Activated naive CD8-positive, alpha-beta T cell treated with anti-CD3 and anti-CD28 coated beads, Interleukin-2, amount 10 ng/mL, durations not matched to agents 7 days and 5 days (primary cell): ENCODE results near the gene RXRA. TPM values are rescaled to one million over a fixed set of nuclear protein-coding genes. Genes with fewer than 3 reads are reported as not detected.

Experiments used
- ATAC-seq: fragments of 150-1000 bp; cut with Tn5 transposase; one replicate; pipeline ENCODE4 v1.10.0; 2021; ENCODE audit warnings: low read depth, moderate library complexity
- POLR2A ChIA-PET: fragments of 350-600 bp; sonication (Branson Sonifier 250); formaldehyde crosslinking; loops from one replicate; lab custom pipeline; 2021; ENCODE audit warnings: antibody characterized with exemption; lab: Charles Lee
- DNase-seq: peaks from one replicate; pipeline ENCODE4 v3.0.0; 2021
- H3K27ac Mint-ChIP-seq: one replicate; pipeline ENCODE4 v1.8.0; 2022; ENCODE audit warnings: mild to moderate bottlenecking, mixed read lengths
- H3K27me3 Mint-ChIP-seq: one replicate; pipeline ENCODE4 v1.8.0; 2022; ENCODE audit warnings: mild to moderate bottlenecking, moderate library complexity, mixed read lengths
- H3K36me3 Mint-ChIP-seq: one replicate; pipeline ENCODE4 v1.8.0; 2021; ENCODE audit warnings: mild to moderate bottlenecking, mixed read lengths
- H3K4me1 Mint-ChIP-seq: one replicate; pipeline ENCODE4 v1.8.0; 2021; ENCODE audit warnings: mixed read lengths
- H3K4me3 Mint-ChIP-seq: one replicate; pipeline ENCODE4 v1.8.0; 2022; ENCODE audit warnings: mild to moderate bottlenecking, moderate library complexity, mixed read lengths
- H3K9me3 Mint-ChIP-seq: one replicate; pipeline ENCODE4 v1.8.0; 2021; ENCODE audit warnings: mixed read lengths
- total RNA-seq, 2 experiments: library from RNA; stranded (reverse); gene quantifications; one replicate each; pipeline ENCODE4 v1.2.3, GENCODE V29; 2021

RXRA gene
- total RNA-seq, 2 experiments from 2014 or later = 5.6 to 7.1 TPM

DNA sequence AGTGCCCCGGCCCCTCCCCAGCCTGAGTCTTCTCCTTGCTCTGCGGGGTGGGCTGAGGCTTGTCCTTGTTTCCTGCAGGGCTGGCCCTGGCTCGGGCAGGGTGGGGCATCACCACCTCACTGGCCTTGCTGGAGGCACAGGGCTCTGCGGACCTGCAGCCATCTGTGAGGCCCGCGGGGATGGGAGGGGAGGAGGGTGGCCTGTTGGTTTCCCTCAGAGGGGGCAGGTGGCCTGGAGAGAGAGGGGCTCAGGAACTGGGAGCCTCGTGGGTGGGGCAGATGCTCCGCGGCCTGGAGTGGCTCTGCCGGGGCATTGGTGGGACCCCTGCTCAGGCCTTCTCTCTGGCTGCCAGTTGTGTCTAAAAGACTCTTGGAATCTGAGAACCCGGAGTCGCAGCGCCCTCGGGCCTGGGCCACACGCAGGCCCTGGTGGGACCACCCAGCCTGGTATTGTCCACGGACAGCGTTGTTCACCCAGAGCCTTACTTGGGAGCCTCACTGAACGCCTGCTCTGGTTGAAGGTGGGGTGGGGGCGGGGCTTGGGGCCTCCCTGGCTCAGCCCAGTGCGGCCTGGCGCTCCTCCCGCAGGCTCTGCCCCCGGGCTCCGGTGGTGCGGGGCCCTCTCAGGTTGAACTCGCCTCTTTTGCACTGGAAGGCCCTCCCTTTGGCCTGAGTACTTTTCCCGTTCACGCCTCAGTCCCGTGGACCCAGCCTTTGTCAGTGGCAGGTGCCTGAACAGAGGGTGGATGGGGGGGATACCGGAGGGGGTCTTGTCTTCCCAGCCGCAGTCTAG lies 111.3 kb downstream of the RXRA start:
- Mint-ChIP-seq H3K9me3 (no peaks in the 10 kb centered on the region), H3K27ac (no peak overlapping the region)
- POLR2A ChIA-PET = no interaction called here

GRCh38 chr9:134438195-134438788 lies 112.0 kb downstream of the RXRA start:
- no peaks in the 10 kb centered on the region for H3K9me3 Mint-ChIP-seq
- H3K4me1 Mint-ChIP-seq = peaks cover 5% of the 10 kb centered on the region
- POLR2A ChIA-PET = no interaction called here
- H3K4me3 Mint-ChIP-seq = no peak overlapping the region
- H3K27me3 Mint-ChIP-seq = peaks cover 6% of the 10 kb centered on the region
- H3K27ac Mint-ChIP-seq = no peak overlapping the region
- DNase-seq = no peak
- ATAC-seq = no peak
- no peaks in the 10 kb centered on the region for H3K36me3 Mint-ChIP-seq

More for the DNA sequence above, 111.3 kb downstream of the RXRA start:
- H3K4me1 Mint-ChIP-seq = peaks cover under 1% of the 10 kb centered on the region
- no peak for DNase-seq
- ATAC-seq = no peak
- H3K27me3 Mint-ChIP-seq = peaks cover 6% of the 10 kb centered on the region
- no peak overlapping the region for H3K4me3 Mint-ChIP-seq
- H3K36me3 Mint-ChIP-seq = no peaks in the 10 kb centered on the region

GRCh38 chr9:134439368-134439784 lies 113.1 kb downstream of the RXRA start:
- H3K27ac Mint-ChIP-seq = no peak overlapping the region
- H3K4me1 Mint-ChIP-seq = peaks cover 11% of the 10 kb centered on the region
- H3K36me3 Mint-ChIP-seq = no peaks in the 10 kb centered on the region
- ATAC-seq = no peak
- H3K9me3 Mint-ChIP-seq = no peaks in the 10 kb centered on the region
- no peak for DNase-seq
- POLR2A ChIA-PET = no interaction called here
- H3K27me3 Mint-ChIP-seq = peaks cover 6% of the 10 kb centered on the region
- no peak overlapping the region for H3K4me3 Mint-ChIP-seq

- POLR2A ChIA-PET = no interaction called here
- ATAC-seq (no peak), DNase-seq (no peak)
- Mint-ChIP-seq H3K27ac (no peak overlapping the region), H3K4me3 (no peak overlapping the region), H3K27me3 (peaks cover 11% of the 10 kb centered on the region), H3K9me3 (no peaks in the 10 kb centered on the region), H3K4me1 (peaks cover 11% of the 10 kb centered on the region), H3K36me3 (no peaks in the 10 kb centered on the region)
Measured at GRCh38 chr9:134440636-134441226, 114.5 kb downstream of the RXRA start.

DNA sequence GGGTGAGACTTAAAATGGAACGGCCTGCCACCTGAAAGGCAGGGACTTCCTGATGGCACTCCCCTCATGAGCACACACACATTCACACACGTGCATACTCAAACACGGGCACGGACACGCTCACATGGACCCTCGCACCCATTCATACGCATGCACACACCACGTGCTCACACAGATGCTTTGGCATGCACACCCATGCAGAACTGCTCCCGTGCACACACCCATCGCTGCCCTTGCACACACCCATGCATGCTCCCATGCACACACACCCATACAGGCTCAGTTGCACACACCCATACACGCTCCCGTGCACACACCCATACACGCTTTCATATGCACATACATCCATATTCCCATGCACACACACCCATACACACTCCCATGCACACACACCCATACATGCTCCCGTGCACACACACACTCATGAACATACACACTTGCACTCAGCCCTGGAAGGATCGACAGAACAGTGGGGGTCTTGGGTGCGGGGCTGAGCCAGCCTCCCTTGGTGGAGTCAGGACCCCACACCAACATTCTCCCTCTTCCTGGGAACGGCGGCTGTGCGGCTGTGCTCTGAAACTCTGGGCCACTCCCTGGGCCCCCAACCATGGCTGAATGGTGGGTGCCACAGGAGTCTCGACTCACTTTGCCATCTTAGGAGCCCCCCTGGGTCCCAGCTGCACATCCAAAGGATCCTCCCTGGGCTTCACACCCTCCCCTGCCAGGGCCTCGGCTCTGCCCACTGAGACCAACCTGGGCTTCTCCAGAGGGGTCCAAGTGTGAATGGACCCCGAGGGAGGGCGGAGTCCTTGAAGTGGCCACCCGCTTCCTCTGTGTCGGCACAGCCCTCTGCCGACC lies 115.2 kb downstream of the RXRA start:
- DNase-seq (no peak), ATAC-seq (no peak)
- Mint-ChIP-seq H3K27ac (no peak overlapping the region), H3K4me3 (no peak overlapping the region), H3K9me3 (no peaks in the 10 kb centered on the region), H3K27me3 (peaks cover 11% of the 10 kb centered on the region), H3K36me3 (no peaks in the 10 kb centered on the region), H3K4me1 (peaks cover 11% of the 10 kb centered on the region)
- POLR2A ChIA-PET = interaction anchor here (1.0 kb wide), 1 partner anchor 271 kb away, joined by 4 read pairs; no protein-coding TSS in a partner anchor

- Mint-ChIP-seq H3K4me1 (peaks cover 11% of the 10 kb centered on the region), H3K9me3 (no peaks in the 10 kb centered on the region), H3K36me3 (no peaks in the 10 kb centered on the region), H3K27ac (no peak overlapping the region), H3K27me3 (peaks cover 11% of the 10 kb centered on the region), H3K4me3 (no peak overlapping the region)
- DNase-seq (no peak), ATAC-seq (no peak)
- POLR2A ChIA-PET = interaction anchor here (1.0 kb wide), 1 partner anchor 272 kb away, joined by 4 read pairs; no protein-coding TSS in a partner anchor
Measured at GRCh38 chr9:134442085-134442474, 115.8 kb downstream of the RXRA start.

DNA sequence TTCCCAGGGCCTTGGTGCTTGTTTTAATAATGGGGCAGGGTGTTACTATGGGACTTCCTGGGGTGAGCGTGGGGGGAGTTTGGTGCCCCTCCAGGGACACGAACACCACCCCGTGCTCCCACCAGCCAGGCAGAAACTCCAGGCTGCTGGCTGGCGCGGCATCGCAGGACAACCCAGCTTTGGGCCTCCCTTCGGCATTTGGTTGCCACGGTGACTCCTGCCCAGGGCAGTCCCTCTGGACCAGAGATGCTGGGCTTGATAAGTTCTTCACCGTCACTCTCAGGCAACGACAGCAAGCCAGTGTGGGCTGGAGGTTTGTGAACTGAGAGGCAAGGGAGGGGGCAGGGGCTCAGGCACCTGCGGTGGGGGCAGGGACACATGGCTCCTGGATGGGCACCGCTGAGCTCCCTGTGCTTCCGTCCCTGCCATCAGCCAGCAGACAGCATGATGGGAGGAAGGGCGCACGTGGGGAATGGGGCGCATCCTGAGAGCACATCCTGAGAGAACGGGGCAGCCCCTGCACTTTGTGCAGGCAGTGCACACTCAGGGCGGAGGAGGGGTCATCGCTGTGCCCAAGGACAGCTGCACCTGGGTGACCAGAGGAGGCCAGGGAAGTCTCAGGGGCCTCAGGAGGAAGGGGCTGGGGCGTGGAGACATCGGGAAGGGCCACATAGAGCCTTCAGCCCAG lies 116.4 kb downstream of the RXRA start:
- ATAC-seq = no peak
- POLR2A ChIA-PET = interaction anchor here (1.1 kb wide), 1 partner anchor 271 kb away, joined by 3 read pairs; no protein-coding TSS in a partner anchor
- peak overlapping the region; percentile 28 for H3K4me3 Mint-ChIP-seq

GRCh38 chr9:134443174-134444037 lies 117.2 kb downstream of the RXRA start:
- peaks cover 2% of the 10 kb centered on the region for H3K9me3 Mint-ChIP-seq
- peaks cover 11% of the 10 kb centered on the region for H3K4me1 Mint-ChIP-seq
- ATAC-seq (peak; percentile 100), DNase-seq (peak; percentile 87)
- H3K27me3 Mint-ChIP-seq = peaks cover 11% of the 10 kb centered on the region
- POLR2A ChIA-PET = interaction anchor here (0.6 to 1.1 kb wide), 4 partner anchors 99 to 279 kb away, joined by 3 read pairs; partner anchors contain the start of gene RNU6ATAC
- no peak overlapping the region for H3K27ac Mint-ChIP-seq
- no peaks in the 10 kb centered on the region for H3K36me3 Mint-ChIP-seq
- peak overlapping the region; percentile 32 for H3K4me3 Mint-ChIP-seq

More for the DNA sequence above, 116.4 kb downstream of the RXRA start:
- H3K9me3 Mint-ChIP-seq = no peaks in the 10 kb centered on the region
- no peak overlapping the region for H3K27ac Mint-ChIP-seq
- H3K27me3 Mint-ChIP-seq = peaks cover 11% of the 10 kb centered on the region
- peaks cover 11% of the 10 kb centered on the region for H3K4me1 Mint-ChIP-seq
- H3K36me3 Mint-ChIP-seq = no peaks in the 10 kb centered on the region
- no peak for DNase-seq

- Mint-ChIP-seq H3K27ac (no peak overlapping the region), H3K9me3 (peaks cover 5% of the 10 kb centered on the region), H3K4me1 (peaks cover 11% of the 10 kb centered on the region), H3K36me3 (no peaks in the 10 kb centered on the region), H3K4me3 (no peak overlapping the region), H3K27me3 (peaks cover 11% of the 10 kb centered on the region)
- POLR2A ChIA-PET = interaction anchor here (0.8 kb wide), 2 partner anchors 257 to 279 kb away, joined by 3 read pairs; partner anchors contain the start of gene RNU6ATAC
- no peak for DNase-seq
- ATAC-seq = no peak
Measured at GRCh38 chr9:134444038-134444315, 117.7 kb downstream of the RXRA start.

GRCh38 chr9:134445000-134445399 lies 118.7 kb downstream of the RXRA start:
- ATAC-seq (no peak), DNase-seq (no peak)
- Mint-ChIP-seq H3K4me3 (no peak overlapping the region), H3K9me3 (peaks cover 8% of the 10 kb centered on the region), H3K36me3 (no peaks in the 10 kb centered on the region), H3K27ac (no peak overlapping the region), H3K27me3 (peaks cover 8% of the 10 kb centered on the region), H3K4me1 (peaks cover 14% of the 10 kb centered on the region)
- POLR2A ChIA-PET = no interaction called here

DNA sequence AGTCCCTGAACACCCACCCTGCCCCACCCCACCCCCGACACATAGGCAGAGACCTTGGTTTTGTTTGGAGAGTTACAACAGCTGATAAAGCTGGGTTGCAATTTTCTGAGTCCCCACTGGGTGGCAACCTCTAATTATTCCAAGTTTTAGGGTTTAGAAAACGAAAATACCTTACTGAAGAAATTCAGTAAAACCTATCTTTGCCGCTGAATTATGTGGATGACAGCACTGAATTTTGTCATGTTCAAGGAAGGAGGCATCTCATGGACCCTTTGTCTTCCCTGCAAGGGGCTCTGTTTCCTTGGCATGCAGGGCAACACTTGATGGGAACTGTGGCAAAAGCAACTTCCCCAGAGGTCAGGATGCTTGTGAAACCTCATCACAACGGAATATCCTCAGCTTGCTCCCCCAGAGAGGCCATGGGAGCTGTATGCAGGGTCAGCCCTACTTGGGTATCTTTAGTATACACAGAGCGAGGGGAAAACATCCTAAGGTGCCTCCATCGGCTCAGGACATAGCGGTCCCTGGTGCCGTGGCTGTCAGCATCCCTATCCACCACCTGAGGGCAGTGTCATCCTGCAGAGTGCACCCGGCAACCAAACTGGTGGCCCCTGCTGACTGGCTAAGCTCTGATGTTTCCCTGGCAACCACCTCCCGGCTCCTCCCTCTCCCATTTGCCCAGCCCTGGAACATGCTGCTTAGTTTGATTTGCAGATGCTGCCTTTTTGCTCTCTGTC lies 123.1 kb downstream of the RXRA start:
- no peaks in the 10 kb centered on the region for H3K36me3 Mint-ChIP-seq
- DNase-seq (peak; percentile 64), ATAC-seq (peak; percentile 91)
- POLR2A ChIA-PET = no interaction called here
- peaks cover 8% of the 10 kb centered on the region for H3K9me3 Mint-ChIP-seq
- peaks cover 5% of the 10 kb centered on the region for H3K27me3 Mint-ChIP-seq
- no peak overlapping the region for H3K27ac Mint-ChIP-seq
- no peak overlapping the region for H3K4me3 Mint-ChIP-seq
- H3K4me1 Mint-ChIP-seq = peaks cover 3% of the 10 kb centered on the region
